IPS-20b (cell line): ENCODE results near the gene BCL6.

Source experiments
- H3K27ac ChIP-seq: one replicate; pipeline ENCODE4 v1.5.1; 2013; ENCODE audit warnings: low read length
- H3K27me3 ChIP-seq: 2 replicates; pipeline ENCODE4 v1.6.1; 2013; ENCODE audit warnings: mild to moderate bottlenecking, low read length, inconsistent platforms; ENCODE audit not compliant: insufficient read depth
- H3K36me3 ChIP-seq: 2 replicates; pipeline ENCODE4 v1.6.1; 2013; ENCODE audit warnings: low read depth, mild to moderate bottlenecking, inconsistent platforms, low read length, moderate library complexity; ENCODE audit not compliant: insufficient read depth
- H3K4me1 ChIP-seq: 2 replicates; pipeline ENCODE4 v1.6.1; 2013; ENCODE audit warnings: mild to moderate bottlenecking, control low read depth, inconsistent platforms, low read length, moderate library complexity; ENCODE audit not compliant: insufficient read depth
- H3K4me3 ChIP-seq: 2 replicates; pipeline ENCODE4 v1.5.1; 2013; ENCODE audit warnings: mild to moderate bottlenecking, low read length, inconsistent platforms
- H3K9ac ChIP-seq: 2 replicates; pipeline ENCODE4 v1.6.1; 2013; ENCODE audit warnings: low read depth, mild to moderate bottlenecking, inconsistent platforms, low read length, moderate library complexity
- H3K9me3 ChIP-seq: 2 replicates; pipeline ENCODE4 v1.6.1; 2013; ENCODE audit warnings: mild to moderate bottlenecking, low read depth, low read length, inconsistent platforms; ENCODE audit not compliant: insufficient read depth

BCL6 gene

DNA sequence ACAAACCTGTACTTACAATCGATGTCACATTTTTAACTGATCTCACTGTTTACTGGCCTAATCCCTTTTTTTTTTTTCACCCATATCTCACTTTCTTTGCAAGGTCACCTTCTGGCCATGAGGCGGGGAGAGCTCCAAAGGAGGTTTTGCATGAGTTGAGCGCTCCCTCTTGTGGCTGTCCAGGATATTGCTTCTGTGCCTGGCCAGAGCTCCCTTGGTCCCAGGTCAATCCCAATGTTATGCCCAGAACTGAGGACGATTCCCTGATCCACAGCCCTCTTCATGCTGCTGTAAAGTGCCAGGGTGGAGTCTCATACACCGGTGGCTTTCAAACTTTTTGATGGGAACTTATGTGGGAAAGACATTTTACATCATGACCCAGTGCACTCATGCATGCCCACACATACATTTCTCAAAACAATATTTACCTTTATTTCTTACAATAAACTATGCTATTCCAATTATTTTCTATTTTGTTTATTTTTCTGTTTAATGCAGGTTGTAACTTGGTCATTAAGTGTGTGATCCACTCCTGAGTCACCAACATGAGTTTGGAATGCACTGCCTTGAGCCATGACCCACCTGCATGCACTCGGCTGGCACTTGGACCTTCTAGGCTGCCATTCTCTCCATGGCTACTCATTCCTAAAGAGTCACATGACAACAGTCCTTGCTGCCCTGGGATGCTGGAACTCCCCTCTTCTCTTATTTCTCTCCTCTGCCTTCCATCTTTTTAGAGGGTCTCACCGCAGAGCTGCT, 65.5 kb downstream of the BCL6 start:
- H3K9me3 ChIP-seq, result no peaks in the 10 kb centered on the region
- H3K36me3 ChIP-seq, result no peaks in the 10 kb centered on the region
- H3K4me3 ChIP-seq, result no peak overlapping the region
- no peak overlapping the region for H3K27ac ChIP-seq
- no peaks in the 10 kb centered on the region for H3K27me3 ChIP-seq
- no peak overlapping the region for H3K9ac ChIP-seq
- no peaks in the 10 kb centered on the region for H3K4me1 ChIP-seq

DNA sequence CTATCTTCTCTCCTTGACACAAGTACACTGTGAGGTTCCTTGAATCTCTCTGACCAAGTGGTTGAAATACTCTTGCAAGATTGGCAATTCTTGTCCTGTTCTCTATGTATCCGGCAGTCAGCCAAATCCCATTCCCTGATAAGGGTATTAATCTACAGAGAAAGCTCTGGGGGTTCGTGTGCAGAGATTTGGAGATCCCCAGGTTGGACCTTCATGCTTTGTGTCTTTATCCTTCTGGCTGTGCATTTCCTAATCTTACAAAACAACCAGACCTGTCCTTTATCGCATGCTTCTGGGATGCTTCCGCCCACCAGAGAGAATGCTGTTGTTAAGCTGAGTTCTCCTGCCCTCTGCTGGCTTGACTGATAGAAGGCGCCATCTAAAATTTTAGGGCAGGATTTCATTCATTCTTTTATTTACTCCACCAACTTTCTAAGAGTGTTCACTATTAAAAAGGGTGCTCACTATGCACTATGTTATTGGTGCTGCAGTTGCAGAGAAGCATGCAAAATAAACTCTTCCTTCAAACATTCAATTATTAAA, 66.5 kb downstream of the BCL6 start:
- Histone ChIP-seq H3K9ac (no peak overlapping the region), H3K9me3 (no peaks in the 10 kb centered on the region), H3K27ac (no peak overlapping the region), H3K27me3 (peaks cover 8% of the 10 kb centered on the region; the same call in 1 of the 2 replicates), H3K4me1 (no peaks in the 10 kb centered on the region), H3K4me3 (no peak overlapping the region), H3K36me3 (no peaks in the 10 kb centered on the region)

DNA sequence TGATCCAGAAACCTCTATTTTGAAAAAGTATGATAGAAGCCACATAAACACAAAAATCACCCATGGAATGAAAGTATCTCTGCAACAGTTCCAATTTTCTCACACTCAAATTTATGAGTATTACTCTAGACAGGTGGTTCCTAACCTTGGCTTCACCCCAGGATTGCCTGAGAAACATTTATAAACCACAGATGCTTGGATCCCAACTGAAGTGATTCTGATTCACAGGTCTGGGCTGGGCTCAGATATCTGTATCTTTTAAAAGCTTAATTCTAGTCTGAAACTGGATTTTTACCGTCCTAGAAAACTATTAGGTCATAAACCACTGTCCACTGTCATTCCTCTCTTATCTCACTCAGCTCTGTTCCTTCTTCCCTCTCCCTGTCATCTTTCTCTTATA, 67.7 kb downstream of the BCL6 start:
- Histone ChIP-seq H3K9me3 (no peaks in the 10 kb centered on the region), H3K36me3 (no peaks in the 10 kb centered on the region), H3K9ac (no peak overlapping the region), H3K4me3 (no peak overlapping the region), H3K27ac (no peak overlapping the region), H3K4me1 (no peaks in the 10 kb centered on the region), H3K27me3 (peaks cover 20% of the 10 kb centered on the region)

DNA sequence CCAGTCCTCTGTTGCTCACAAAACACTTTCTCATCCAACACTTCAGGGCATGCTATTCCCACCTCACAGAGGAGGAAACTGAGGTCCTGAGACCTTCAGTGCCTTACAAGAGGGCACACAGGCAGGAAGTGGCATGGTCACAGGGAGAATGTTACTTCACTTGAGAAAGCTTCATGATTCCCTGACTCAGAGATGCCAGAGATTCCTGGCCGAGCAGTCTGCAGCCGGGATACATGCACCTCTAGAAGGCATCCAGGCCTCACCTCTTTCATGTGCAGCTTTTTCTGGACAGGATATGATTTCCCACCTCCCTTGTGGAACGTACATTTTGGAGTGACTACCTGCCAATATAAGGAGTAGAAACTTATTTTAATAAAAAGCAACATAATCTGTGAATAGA, 72.3 kb downstream of the BCL6 start:
- Histone ChIP-seq H3K36me3 (no peaks in the 10 kb centered on the region), H3K4me1 (no peaks in the 10 kb centered on the region), H3K27ac (no peak overlapping the region), H3K4me3 (no peak overlapping the region), H3K9ac (no peak overlapping the region), H3K9me3 (no peaks in the 10 kb centered on the region), H3K27me3 (peaks cover 60% of the 10 kb centered on the region)
